Eye (tissue), 1 donor: Measurements from ENCODE around the gene PHF10.
A peak's percentile ranks its signal among the peaks of the same experiment; 100 is the strongest.
"Not testable (repeated sequence)": the region's sequence is repeated elsewhere in the genome, so short reads cannot be mapped to it uniquely, and the experiment has no call there.

Source experiments
- DNase-seq: peaks from one replicate; pipeline ENCODE4 v3.0.0-alpha.2; 2015

Gene PHF10

DNA sequence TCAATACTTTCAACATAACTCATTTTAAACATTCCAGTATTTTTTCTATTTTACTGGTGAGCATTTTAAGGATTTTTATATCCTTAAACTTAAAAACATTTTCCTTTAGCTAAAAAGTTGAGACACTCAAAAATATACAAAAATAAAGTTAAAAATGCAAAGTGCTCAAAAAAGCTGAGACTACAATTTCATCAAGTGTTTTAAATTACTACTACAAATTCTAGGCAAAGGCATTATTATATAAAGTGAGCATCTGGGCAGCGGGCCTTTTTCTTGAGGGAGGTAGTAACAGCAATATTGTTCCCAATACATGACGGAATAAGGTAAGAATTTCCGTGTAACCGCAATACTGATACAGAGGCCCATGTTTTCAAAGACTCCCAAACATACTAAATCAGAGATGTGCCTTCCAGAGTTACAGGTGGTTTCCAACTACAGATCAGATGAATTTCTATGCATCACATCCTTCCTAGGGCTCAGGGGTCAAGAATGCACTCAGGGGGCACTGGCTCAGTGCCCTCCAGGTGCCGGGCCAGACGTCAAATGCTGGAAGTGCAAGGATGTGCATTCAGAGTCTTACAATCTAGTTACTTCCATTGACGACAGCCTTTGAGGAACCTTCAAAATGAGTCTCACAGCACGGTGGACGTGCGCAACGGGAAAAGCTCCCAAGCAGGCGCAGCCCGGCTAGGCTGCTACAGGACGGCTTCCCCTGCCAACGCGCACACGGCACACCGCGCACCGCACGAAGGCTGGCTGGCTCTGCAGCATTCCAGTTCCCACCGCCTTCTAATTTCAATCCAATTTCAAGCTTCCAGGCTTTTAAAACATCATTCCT is 1.7 kb downstream of the PHF10 start:
- DNase-seq = no peak

DNA sequence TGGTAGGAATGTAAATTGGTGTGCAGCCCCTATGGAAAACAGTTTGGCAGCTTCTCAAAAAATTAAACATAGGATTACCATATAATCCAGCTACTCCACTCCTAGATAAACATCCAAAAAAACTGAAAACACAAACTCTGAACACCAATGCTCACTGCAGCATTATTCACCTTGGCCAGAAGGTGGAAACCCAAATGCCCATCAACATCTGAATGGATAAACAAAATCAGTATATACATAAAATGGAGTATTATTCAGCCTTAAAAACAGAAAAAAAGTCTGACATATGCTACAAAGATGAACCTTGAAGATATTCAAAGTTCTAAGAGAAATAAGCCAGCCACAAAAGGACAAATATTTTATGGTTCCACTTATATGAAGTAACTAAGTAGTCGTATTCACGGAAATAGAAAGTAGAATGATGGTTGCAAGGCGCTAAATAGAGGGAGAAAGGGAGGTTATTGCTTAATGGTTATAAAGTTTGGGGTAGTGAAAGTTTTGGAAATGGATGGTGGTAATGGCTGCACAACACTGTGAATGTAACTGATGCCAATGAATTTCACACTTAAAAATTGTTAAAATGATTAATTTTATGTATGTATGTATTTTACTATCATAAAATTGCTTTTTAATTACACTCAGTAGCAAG is 4.0 kb downstream of the PHF10 start:
- no peak for DNase-seq

DNA sequence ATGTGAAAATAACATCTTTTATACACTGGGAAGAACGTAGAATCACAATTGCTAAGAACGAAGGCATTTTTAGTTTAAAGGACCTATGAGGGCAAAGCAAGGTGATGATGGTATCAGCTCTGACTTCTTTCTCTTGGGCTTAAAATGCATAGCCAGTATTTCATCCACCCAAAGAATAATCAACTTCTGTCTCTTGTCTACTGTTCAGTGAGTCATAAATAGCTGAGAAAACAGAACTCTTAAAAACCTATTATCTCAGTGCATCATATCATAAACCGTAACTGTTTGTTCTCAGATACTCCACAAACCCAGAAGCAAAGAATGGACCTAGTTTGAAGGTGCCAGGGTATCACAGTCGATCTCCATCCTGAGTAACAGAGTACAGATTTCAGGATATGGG is 5.2 kb downstream of the PHF10 start:
- no peak for DNase-seq

GRCh38 chr6:169714595-169714994 is 9.7 kb downstream of the PHF10 start:
- no peak for DNase-seq

DNA sequence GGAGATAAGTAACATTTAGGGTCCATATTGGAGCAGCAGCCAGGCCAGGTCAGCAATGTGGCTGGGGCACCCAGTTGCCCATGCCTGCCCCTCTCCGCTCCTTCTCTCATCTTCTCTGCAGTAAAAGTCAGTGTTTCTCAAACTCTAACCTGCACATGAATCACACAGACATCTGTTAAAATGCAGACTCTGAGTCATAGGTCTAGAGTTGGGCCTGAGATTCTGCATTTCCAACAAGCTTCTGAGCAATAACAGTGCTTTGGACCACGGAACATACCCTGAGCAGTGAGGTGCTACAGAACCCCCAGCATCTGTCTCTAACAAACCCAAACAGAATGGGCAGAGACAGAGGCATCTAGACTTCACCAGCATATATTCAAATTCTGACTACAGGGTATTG is 10.1 kb downstream of the PHF10 start:
- DNase-seq = no peak

GRCh38 chr6:169710009-169710408 is 14.3 kb downstream of the PHF10 start:
- DNase-seq = no peak

GRCh38 chr6:169709293-169709692 is 15.0 kb downstream of the PHF10 start:
- no peak for DNase-seq

DNA sequence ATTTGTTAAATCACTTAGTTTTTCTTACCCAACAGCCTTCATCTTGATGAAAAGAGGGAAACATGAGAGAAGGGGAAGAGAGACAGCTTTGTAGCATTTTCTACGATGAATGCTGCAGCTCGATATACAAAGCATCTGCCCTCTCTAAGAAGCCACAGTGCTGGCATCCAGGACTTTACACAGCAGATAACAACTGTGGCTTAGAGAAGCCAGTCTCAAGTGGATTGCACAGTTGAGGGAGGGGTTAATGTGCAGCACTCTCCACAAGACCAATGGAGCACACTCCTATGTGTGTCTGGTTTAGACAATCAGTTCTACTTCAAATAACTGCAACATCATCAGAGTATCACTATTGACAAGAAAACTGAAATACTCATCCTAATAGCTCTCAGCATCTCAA is 16.5 kb downstream of the PHF10 start:
- DNase-seq = no peak

DNA sequence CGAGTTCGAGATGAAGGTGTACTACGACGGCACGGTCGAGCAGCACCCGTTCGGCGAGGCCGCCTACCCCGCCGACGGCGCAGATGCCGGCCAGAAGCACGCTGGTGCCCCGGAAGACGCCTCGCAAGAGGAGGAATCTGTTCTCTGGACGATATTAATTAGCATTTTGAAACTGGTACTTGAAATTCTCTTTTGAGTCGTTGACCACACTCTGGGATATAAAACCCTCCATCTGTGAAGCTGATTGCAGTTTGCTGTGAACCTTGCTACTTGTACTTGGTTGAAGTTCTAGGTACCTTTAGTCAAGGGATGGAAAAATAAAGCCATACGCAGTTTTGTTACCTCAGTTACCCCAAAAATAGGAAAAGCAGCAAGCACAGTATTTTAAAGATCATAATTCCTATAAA is 21.5 kb downstream of the PHF10 start:
- no peak for DNase-seq

DNA sequence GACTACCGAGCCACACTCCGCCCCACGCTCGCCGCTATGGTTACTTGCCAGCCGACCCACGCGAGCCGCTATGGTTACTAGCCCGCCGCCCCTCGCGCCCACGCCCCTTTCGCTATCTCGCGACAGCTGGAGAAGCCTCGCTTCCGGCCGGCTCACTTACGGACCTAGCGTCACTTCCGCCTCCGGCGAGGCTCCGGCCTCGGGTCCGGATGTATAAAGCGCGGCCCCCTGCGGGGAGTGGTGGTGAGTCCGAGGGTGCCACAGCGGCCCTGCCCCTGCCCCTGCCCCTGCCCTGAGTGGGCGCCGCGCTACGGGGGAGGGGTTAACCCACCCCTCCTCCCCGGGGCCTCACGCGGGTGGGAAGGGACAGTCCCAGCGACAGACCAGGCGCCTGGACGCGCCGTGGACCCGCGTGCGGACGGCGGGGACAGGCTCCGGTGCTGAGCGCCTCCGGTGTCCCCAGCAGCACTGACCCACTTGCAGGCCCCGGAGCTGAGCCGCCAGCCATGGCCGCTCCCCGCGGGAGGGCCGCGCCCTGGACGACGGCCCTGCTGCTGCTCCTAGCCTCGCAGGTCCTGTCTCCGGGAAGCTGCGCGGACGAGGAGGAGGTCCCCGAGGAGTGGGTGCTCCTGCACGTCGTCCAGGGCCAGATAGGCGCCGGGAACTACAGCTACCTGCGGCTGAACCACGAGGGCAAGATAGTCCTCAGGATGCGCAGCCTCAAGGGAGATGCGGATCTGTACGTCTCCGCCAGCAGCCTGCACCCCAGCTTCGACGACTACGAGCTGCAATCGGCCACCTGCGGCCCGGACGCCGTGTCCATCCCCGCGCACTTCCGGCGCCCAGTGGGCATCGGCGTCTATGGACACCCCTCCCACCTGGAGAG is 22.1 kb downstream of the PHF10 start, which contains the start of the genes C6orf120 and WDR27:
TSS of gene C6orf120 (plus strand) at position 173 of the 886 bp plus-strand sequence. CDS start at position 507, 334 bp downstream.
TSS of gene WDR27 (minus strand) at position 76 of the 886 bp plus-strand sequence. CDS start 13,024 bp downstream, outside the sequence.
- DNase-seq = peak; percentile 99

DNA sequence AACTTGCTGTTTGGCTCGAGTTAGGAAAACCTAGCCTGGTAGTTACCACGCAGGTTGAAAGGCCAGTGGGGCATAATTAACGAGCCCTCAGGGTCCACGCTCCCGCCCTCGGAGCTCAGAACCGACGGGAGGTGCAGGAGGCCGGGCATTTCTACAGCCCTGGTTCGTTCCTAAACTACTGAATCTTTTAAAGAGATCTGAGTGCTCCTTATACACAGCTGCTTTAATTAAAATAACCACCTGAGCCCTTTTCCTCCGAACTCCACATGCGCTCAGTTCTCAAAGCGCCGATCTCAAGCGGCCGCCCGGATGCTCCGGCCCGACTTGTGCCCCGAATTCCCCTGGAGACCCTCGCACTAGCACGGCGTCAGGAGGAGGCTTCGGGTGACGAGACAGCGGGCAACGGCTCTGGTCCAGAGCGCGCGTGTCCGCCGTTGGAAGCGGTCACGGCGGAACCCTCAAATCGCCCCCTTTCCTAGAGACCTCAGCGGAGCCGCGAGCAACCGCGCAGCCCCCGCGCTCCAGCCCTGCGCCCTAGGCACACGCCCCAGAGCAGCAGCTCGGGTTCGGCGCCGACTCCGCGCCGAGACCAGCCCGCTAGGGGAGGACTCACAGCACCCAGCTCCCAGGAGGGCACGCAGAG is 22.9 kb downstream of the PHF10 start:
- no peak for DNase-seq

DNA sequence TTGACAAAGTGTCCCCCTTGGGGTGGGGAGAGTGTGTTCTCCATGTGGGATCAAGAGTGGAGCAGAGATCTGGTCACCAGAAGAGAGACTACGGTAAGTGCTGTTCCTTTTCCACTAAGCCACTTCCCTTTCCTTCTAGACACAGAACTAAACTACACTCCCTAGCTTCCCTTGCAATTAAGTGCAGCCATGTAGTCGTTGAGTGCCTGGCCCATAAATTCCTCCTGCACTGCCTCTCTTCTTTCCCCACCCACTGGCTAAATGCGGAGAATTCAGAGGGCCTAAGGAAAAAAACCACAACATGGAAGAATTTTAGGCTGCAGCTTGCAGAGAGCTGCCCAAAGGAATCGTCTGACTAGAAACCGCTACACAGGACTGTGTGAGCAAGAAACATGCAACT is 24.0 kb downstream of the PHF10 start:
- DNase-seq = no peak

- DNase-seq = not testable (repeated sequence)
Observed at GRCh38 chr6:169697115-169697514, 27.2 kb downstream of the PHF10 start.

- DNase-seq = no peak
Observed at GRCh38 chr6:169695131-169695530, 29.2 kb downstream of the PHF10 start.

- no peak for DNase-seq
Observed at GRCh38 chr6:169692516-169692915, 31.8 kb downstream of the PHF10 start.

DNA sequence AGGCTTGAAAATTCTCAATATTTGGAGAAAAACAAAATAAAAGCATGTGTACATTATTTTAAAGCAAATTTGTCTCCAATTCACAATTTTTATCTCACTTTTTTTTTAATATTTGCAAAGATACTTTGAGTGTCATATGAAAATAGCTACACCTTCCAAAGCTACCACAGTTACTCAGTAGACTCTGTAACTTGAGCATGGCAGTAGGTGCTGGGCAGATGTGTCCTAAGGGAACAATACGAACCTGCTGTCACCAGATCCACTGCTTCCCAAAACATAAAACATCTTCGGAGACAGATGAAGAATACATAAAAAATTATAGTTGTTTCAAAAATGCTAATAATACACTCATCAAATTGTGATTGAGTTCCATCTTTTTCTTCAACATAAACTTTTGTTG is 33.0 kb downstream of the PHF10 start:
- DNase-seq = no peak

- no peak for DNase-seq
Observed at GRCh38 chr6:169689287-169689686, 35.0 kb downstream of the PHF10 start.

GRCh38 chr6:169685860-169686259 is 38.4 kb downstream of the PHF10 start:
- peak; percentile 8 for DNase-seq

DNA sequence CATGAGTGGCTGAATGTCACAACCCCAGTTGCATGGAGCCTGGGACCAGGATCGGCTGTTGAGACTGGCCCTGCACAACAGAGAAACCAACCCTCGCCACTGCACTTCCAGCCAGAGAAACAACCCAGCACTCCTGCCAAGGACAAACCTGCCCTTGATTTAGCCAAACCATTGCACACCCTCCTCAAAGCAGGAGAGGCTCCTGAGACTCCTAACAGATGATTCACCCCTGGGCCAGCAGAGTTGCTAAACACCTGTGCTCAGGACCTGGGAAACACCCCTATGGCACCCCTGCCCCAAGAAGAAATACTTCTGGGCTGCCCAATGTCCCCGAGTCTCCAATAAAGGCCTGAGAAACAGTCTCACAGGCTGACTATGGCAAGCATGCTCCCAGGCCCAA is 40.2 kb downstream of the PHF10 start:
- DNase-seq = no peak

DNA sequence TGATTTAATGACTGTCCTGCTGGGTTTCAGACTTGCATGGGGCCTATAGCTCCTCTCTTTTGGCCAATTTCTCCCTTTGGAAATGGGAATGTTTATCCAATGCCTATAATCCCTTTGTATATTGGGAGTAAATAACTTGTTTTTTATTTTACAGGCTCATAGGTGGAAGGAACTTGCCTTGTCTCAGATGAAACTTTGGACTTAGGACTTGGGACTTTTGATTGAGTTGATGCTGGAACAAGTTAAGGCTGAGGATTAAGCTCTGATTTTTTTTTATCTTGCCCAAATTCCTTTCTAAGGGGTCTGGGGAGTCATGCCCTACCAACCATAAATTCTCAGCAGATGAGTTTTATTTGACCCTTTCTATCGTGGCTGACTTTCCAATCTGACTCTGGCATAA is 46.0 kb downstream of the PHF10 start:
- no peak for DNase-seq

GRCh38 chr6:169677096-169677495 is 47.2 kb downstream of the PHF10 start:
- no peak for DNase-seq

DNA sequence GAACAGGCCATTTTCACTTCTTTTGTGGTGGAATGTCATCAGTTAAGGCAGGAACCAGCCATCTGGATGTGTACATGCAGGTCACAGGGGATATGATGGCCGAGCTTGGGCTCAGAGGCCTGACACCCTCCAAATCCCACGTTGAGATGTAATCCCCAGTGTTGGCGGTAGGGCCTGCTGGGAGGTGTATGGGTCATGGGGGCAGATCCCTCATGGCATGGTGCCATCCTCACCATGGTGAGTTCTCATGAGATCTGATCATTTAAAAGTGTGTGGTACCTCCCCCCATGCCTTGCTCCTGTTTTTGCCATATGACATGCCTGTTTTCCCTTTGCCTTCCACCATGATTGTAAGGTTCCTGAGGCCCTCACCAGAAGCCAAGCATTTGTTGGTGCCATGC is 49.3 kb downstream of the PHF10 start:
- DNase-seq = no peak

GRCh38 chr6:169671563-169671962 is 52.7 kb downstream of the PHF10 start:
- no peak for DNase-seq
